HEK293 (cell line): ENCODE measurements around the gene DMPK.

Experiments
- ATF2 ChIP-seq: fragments of 450-650 bp; formaldehyde crosslinking; IDR thresholded peaks from 2 replicates; pipeline ENCODE4 v1.5.1; 2016; ENCODE audit warnings: missing biosample characterization, missing genetic modification characterization, low read depth
- EGR2 ChIP-seq: fragments of 450-650 bp; formaldehyde crosslinking; IDR thresholded peaks from 2 replicates; pipeline ENCODE4 v1.5.1; 2016; ENCODE audit warnings: low read depth, missing biosample characterization, missing genetic modification characterization
- GFI1B ChIP-seq: fragments of 450-650 bp; formaldehyde crosslinking; IDR thresholded peaks from 2 replicates; pipeline ENCODE4 v1.5.1; 2016; ENCODE audit warnings: missing biosample characterization, missing genetic modification characterization
- HOXC10 ChIP-seq: sonication (generic); formaldehyde crosslinking; IDR thresholded peaks from 2 replicates; pipeline ENCODE4 v1.8.1; 2023; ENCODE audit warnings: mild to moderate bottlenecking, missing genetic modification reagents
- IKZF3 ChIP-seq: fragments of 450-650 bp; IDR thresholded peaks from 2 replicates; pipeline ENCODE4 v1.5.0; 2018; ENCODE audit warnings: missing biosample characterization, mild to moderate bottlenecking, missing genetic modification characterization, moderate library complexity
- OVOL3 ChIP-seq: fragments of 450-650 bp; formaldehyde crosslinking; IDR thresholded peaks from 2 replicates; pipeline ENCODE4 v1.5.1; 2016; ENCODE audit warnings: missing biosample characterization, missing genetic modification characterization
- PRDM1 ChIP-seq: fragments of 450-650 bp; formaldehyde crosslinking; IDR thresholded peaks from 2 replicates; pipeline ENCODE4; 2016; ENCODE audit warnings: missing biosample characterization, missing genetic modification characterization
- PRDM4 ChIP-seq: fragments of 450-650 bp; formaldehyde crosslinking; IDR thresholded peaks from 2 replicates; pipeline ENCODE4 v1.5.1; 2017; ENCODE audit warnings: missing biosample characterization, missing genetic modification characterization
- YY2 ChIP-seq: fragments of 450-650 bp; formaldehyde crosslinking; IDR thresholded peaks from 2 replicates; pipeline ENCODE4 v1.5.1; 2016; ENCODE audit warnings: missing biosample characterization, missing genetic modification characterization
- ZBTB1 ChIP-seq: fragments of 450-650 bp; formaldehyde crosslinking; IDR thresholded peaks from 2 replicates; pipeline ENCODE4 v1.5.1; 2016; ENCODE audit warnings: missing biosample characterization, missing genetic modification characterization
- ZBTB17 ChIP-seq: fragments of 450-650 bp; formaldehyde crosslinking; IDR thresholded peaks from 2 replicates; pipeline ENCODE4 v1.5.1; 2016; ENCODE audit warnings: missing biosample characterization, missing genetic modification characterization
- ZBTB21 ChIP-seq: fragments of 450-650 bp; formaldehyde crosslinking; IDR thresholded peaks from 2 replicates; pipeline ENCODE4 v1.5.1; 2017; ENCODE audit warnings: missing biosample characterization, missing genetic modification characterization
- ZBTB26 ChIP-seq: fragments of 450-650 bp; formaldehyde crosslinking; optimal IDR thresholded peaks from 2 replicates; pipeline ENCODE3; 2016; ENCODE audit warnings: missing biosample characterization, mild to moderate bottlenecking, missing genetic modification characterization
- ZNF112 ChIP-seq: fragments of 450-650 bp; formaldehyde crosslinking; IDR thresholded peaks from 2 replicates; pipeline ENCODE4 v1.5.0; 2017; ENCODE audit warnings: missing biosample characterization, missing genetic modification characterization
- ZNF155 ChIP-seq: fragments of 450-650 bp; formaldehyde crosslinking; IDR thresholded peaks from 2 replicates; pipeline ENCODE4 v1.5.1; 2016; ENCODE audit warnings: missing biosample characterization, missing genetic modification characterization
- ZNF174 ChIP-seq: fragments of 450-650 bp; formaldehyde crosslinking; IDR thresholded peaks from 2 replicates; pipeline ENCODE4 v1.5.0; 2017; ENCODE audit warnings: missing biosample characterization, mild to moderate bottlenecking, missing genetic modification characterization
- ZNF211 ChIP-seq: fragments of 450-650 bp; formaldehyde crosslinking; IDR thresholded peaks from 2 replicates; pipeline ENCODE4 v1.5.1; 2016; ENCODE audit warnings: low read depth, missing biosample characterization, missing genetic modification characterization
- ZNF280D ChIP-seq: fragments of 450-650 bp; formaldehyde crosslinking; IDR thresholded peaks from 2 replicates; pipeline ENCODE4 v1.5.1; 2016; ENCODE audit warnings: missing biosample characterization, missing genetic modification characterization
- ZNF302 ChIP-seq: fragments of 450-650 bp; formaldehyde crosslinking; IDR thresholded peaks from 2 replicates; pipeline ENCODE4 v1.5.1; 2016; ENCODE audit warnings: missing biosample characterization, missing genetic modification characterization, low read depth
- ZNF335 ChIP-seq: fragments of 450-650 bp; formaldehyde crosslinking; conservative IDR thresholded peaks from 2 replicates; pipeline ENCODE4 v1.5.1; 2016; ENCODE audit warnings: missing biosample characterization, missing genetic modification characterization
- ZNF350 ChIP-seq: fragments of 450-650 bp; formaldehyde crosslinking; IDR thresholded peaks from 2 replicates; pipeline ENCODE4 v1.5.0; 2017; ENCODE audit warnings: missing biosample characterization, mild to moderate bottlenecking, missing genetic modification characterization
- ZNF354C ChIP-seq: fragments of 450-650 bp; formaldehyde crosslinking; IDR thresholded peaks from 2 replicates; pipeline ENCODE4 v1.5.1; 2016; ENCODE audit warnings: missing biosample characterization, missing genetic modification characterization, low read depth, borderline replicate concordance
- ZNF362 ChIP-seq: fragments of 450-650 bp; formaldehyde crosslinking; IDR thresholded peaks from 2 replicates; pipeline ENCODE4 v1.5.1; 2016; ENCODE audit warnings: missing biosample characterization, missing genetic modification characterization
- ZNF391 ChIP-seq: fragments of 450-650 bp; formaldehyde crosslinking; IDR thresholded peaks from 2 replicates; pipeline ENCODE4 v1.5.1; 2016; ENCODE audit warnings: low read depth, missing biosample characterization, missing genetic modification characterization, borderline replicate concordance
- ZNF404 ChIP-seq: fragments of 450-650 bp; formaldehyde crosslinking; IDR thresholded peaks from 2 replicates; pipeline ENCODE4 v1.5.1; 2017; ENCODE audit warnings: missing biosample characterization, missing genetic modification characterization
- ZNF624 ChIP-seq: fragments of 450-650 bp; formaldehyde crosslinking; IDR thresholded peaks from 2 replicates; pipeline ENCODE4 v1.5.1; 2017; ENCODE audit warnings: missing biosample characterization, missing genetic modification characterization
- ZNF664 ChIP-seq: fragments of 450-650 bp; formaldehyde crosslinking; IDR thresholded peaks from 2 replicates; pipeline ENCODE4 v1.5.1; 2016; ENCODE audit warnings: missing biosample characterization, missing genetic modification characterization
- ZNF701 ChIP-seq: fragments of 450-650 bp; formaldehyde crosslinking; IDR thresholded peaks from 2 replicates; pipeline ENCODE4 v1.5.1; 2016; ENCODE audit warnings: missing biosample characterization, missing genetic modification characterization
- ZNF704 ChIP-seq: fragments of 450-650 bp; formaldehyde crosslinking; IDR thresholded peaks from 2 replicates; pipeline ENCODE4 v1.5.1; 2016; ENCODE audit warnings: missing biosample characterization, missing genetic modification characterization
- ZNF830 ChIP-seq: fragments of 450-650 bp; IDR thresholded peaks from 2 replicates; pipeline ENCODE4 v1.5.0; 2018; ENCODE audit warnings: missing biosample characterization, missing genetic modification characterization, low read depth, mild to moderate bottlenecking, moderate library complexity

The DMPK gene

GRCh38 chr19:45768984-45769782 lies 13.1 kb downstream of the DMPK start, which contains the start of gene SIX5 (continued):
- TF ChIP-seq ZNF830 (tag by site-specific recombination) (no peak), YY2 (tag by site-specific recombination) (no peak), ZNF280D (0 out of 2 replicates have a peak, but pooled peaks have one; percentile 28), ZBTB17 (peak; percentile 97), ZNF350 (tag by site-specific recombination) (no peak), EGR2 (tag by site-specific recombination) (peak; percentile 85), ZBTB26 (tag by site-specific recombination) (peak; percentile 88), ZBTB1 (tag by site-specific recombination) (no peak), ZNF404 (tag by site-specific recombination) (no peak), ZNF174 (tag by site-specific recombination) (no peak), ZNF155 (tag by site-specific recombination) (no peak), ZNF211 (no peak), PRDM1 (0 out of 2 replicates have a peak, but pooled peaks have one; percentile 65), OVOL3 (tag by site-specific recombination) (peak; percentile 77; the same call in 1 of the 2 replicates), ZNF664 (tag by site-specific recombination) (0 out of 2 replicates have a peak, but pooled peaks have one; percentile 25), ATF2 (no peak), ZNF624 (tag by site-specific recombination) (no peak), ZNF354C (no peak), GFI1B (tag by site-specific recombination) (peak; percentile 42; the same call in 1 of the 2 replicates), IKZF3 (tag by site-specific recombination) (peak; percentile 98), ZNF335 (tag by site-specific recombination) (peak; percentile 81), PRDM4 (tag by site-specific recombination) (peak; percentile 58; the same call in 1 of the 2 replicates), ZNF704 (tag by site-specific recombination) (no peak), HOXC10 (CRISPR knock-in tag) (no peak), ZNF701 (tag by site-specific recombination) (no peak), ZNF362 (tag by site-specific recombination) (no peak), ZBTB21 (tag by site-specific recombination) (0 out of 2 replicates have a peak, but pooled peaks have one; percentile 40), ZNF112 (tag by site-specific recombination) (no peak), ZNF302 (tag by site-specific recombination) (no peak; the same call in 1 of the 2 replicates), ZNF391 (tag by site-specific recombination) (peak; percentile 85; the same call in 1 of the 2 replicates)
